GM12892 (cell line): Measurements from ENCODE around the gene STUM.

Experiments used
- DNase-seq: peaks from one replicate; pipeline ENCODE4 v3.0.0; 2011; ENCODE audit not compliant: insufficient read length
- FAIRE-seq: peaks from 2 replicates; lab custom pipeline; 2011; peaks lifted over from hg19 to GRCh38; lab: Jason Lieb, UNC
- POLR2A ChIP-seq: IDR thresholded peaks from 2 replicates; pipeline ENCODE4 v1.6.1; 2011; ENCODE audit warnings: low read depth, low read length, control low read depth
- POLR2AphosphoS5 ChIP-seq: IDR thresholded peaks from 2 replicates; pipeline ENCODE4 v1.6.1; 2011; ENCODE audit warnings: low read depth, low read length, control low read depth
- TAF1 ChIP-seq: IDR thresholded peaks from 2 replicates; pipeline ENCODE4 v1.6.1; 2011; ENCODE audit warnings: low read depth, mild to moderate bottlenecking, control low read depth, low read length, borderline replicate concordance

The STUM gene

DNA sequence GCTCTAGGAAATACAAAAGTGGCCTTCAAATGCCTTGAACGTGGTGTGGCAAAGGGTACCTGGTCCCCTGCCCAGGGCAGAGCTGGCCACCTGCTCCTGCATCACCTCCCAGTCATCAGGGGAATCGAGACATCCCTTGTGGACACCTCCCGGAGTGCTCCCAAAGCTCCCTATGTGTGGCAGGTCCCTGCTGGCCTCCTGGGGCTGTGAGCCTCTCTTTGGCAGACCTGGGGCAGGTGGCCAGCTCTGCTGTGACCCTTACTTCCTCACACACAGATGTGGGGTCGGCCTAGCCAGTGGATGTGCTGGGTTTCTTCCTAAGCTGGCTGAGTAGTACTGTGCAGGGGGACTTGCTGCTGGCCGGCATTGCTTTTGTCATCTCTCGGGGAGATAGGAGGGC, 104.0 kb downstream of the STUM start:
- DNase-seq = no peak
- no peak for FAIRE-seq
- TF ChIP-seq POLR2AphosphoS5 = no peak
- no peak for TF ChIP-seq POLR2A
- TF ChIP-seq TAF1 = no peak

DNA sequence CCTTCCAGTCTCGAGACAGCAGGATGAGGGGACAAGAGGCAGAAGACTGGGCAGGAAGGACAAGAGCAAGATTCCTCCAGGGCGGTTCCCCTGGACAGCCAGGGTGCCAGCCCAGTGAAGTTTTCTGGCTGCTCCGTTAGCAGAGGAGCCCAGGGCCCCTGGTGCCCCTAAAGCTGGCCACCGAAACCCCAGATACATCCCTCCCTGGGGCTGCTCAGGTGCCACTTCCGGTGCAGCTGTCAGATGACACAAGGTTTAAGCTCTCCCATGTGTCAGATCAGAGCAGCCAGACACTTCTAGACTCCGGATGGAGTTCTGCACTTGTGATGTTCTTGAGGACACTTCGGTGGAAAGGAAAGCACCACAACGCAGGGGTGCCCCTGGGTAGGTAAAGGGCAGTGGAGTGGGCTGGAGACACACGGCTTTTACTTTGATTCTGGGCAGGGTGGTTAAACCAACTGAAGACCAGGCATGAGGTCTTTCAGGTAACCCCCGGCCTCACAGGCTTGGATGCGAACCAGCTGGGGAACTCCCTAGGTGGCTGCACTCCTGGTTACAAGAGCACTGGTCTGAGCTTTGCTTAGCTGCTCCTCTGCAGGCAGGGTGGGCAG, 104.9 kb downstream of the STUM start:
- no peak for DNase-seq
- FAIRE-seq = peak; percentile 91
- no peak for TF ChIP-seq POLR2AphosphoS5
- 0 out of 2 replicates have a peak, but pooled peaks have one; percentile 21 for TF ChIP-seq POLR2A

DNA sequence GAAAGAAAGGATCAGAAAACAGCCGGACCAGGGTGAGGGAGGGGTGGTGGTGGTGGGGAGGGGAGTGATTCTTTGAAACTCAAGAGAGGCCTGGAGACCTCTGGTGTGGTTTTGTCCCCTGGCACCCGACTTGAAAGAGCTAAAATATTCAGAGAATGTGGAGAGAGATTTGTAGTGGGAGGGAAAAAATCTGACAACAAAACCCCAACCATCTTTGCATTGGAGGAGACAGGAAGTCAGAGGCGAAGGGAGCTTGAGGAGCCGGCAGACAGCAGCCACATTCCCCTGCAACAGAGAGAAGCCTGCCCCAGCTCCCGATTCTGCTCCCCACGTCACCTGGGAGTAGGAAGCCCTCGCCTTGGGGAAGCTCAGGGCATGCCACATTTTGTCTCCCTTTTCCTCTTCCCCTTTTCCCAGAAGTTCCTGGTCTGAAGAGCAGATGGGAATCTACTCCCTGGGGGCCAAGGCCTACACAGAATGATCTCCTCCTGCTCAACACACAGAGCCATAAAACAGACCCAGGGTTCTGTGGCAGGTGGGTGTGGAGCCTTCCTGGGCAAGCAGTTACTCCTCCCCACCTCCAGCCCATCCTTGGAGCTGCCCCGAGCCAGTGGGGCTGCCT, 105.6 kb downstream of the STUM start:
- FAIRE-seq = peak; percentile 40
- DNase-seq = no peak
- TF ChIP-seq TAF1 (no peak), POLR2AphosphoS5 (no peak), POLR2A (no peak)

DNA sequence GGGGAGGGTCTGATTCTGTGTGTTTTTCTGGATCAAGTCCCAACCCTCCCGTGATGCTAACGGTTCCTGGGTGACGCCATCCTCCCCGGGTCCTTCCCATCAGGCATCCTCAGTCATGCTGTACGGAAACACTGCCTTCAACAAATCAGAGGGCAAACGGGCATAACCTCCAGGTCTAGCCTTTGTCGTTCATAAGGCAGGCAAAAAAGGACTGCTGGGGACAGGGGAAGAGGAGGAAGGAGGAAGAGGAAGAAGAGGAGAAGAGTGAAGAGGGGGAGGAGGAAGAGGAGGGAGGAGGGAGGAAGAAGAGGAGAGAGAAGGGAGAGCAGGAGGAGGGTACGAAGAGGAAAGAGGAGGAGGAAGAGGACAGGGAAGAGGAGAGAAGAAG, 106.1 kb downstream of the STUM start:
- DNase-seq = no peak
- TF ChIP-seq POLR2AphosphoS5 (no peak), POLR2A (no peak), TAF1 (no peak)
- no peak for FAIRE-seq

DNA sequence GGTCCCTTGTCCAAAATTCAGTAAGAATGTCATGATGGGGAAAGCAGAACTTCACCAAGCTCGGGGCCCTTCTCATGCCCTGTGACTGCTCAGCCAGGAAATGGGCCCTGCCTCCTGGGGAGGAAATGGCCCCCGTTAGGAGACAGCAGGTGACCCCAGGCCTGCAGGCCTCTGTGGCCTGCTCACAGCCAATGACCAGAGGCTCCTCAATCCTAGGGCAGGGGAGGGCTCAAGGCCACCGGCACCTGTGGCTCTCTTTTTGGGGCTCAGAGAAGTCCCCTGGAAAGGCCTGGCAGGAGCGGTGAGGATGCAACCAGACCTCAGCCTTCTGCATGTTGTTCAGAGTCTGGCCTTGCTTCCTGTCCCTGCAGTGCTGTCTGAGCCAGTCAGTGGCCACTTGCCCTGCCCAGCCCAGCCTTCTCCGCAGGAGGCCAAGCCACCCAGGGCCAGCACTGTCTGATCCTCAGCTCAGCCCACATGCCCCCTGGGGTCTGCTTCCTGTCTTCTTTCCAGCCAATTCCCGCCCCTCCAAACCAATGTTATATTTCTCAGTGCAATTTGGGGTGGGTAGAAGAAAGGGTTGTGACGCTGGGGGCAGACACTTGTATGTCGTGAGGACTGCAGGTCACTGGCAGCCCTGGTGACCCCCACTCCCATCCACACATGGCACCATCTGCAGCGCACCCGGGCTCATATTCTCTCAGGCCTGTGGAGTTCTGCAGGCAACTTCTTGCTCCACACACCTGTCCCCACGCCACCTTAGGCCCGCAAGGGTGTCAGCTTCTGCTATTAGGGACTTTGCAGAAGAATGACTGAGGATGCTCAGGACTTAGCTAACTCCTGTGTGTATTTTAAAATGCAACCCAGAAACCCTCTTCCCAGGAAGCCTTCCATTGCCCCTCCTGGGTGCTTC, 106.9 kb downstream of the STUM start:
- no peak for TF ChIP-seq POLR2A
- DNase-seq (no peak), FAIRE-seq (peak; percentile 62)

DNA sequence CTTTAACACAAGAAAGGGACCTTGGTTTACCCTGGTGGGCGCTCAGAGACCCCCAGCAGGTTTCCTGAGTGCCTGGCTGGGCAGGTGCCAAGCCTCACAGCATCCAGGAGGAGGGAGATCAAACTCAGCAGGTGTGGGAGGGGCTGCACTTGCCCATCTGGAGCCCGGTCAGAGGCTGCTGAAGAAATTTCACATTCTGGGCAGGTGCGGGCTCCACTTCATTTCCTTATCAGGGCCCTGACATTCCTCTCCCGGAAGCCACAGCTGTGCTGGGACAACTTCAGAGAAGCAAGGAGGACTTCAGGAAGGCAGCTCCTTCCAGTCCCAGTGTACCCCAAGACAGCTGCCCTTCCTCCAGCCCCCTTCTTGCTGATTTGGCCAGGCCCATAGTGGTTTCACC, 107.6 kb downstream of the STUM start:
- FAIRE-seq = no peak
- no peak for TF ChIP-seq POLR2A
- TF ChIP-seq TAF1 = no peak
- no peak for TF ChIP-seq POLR2AphosphoS5
- no peak for DNase-seq

DNA sequence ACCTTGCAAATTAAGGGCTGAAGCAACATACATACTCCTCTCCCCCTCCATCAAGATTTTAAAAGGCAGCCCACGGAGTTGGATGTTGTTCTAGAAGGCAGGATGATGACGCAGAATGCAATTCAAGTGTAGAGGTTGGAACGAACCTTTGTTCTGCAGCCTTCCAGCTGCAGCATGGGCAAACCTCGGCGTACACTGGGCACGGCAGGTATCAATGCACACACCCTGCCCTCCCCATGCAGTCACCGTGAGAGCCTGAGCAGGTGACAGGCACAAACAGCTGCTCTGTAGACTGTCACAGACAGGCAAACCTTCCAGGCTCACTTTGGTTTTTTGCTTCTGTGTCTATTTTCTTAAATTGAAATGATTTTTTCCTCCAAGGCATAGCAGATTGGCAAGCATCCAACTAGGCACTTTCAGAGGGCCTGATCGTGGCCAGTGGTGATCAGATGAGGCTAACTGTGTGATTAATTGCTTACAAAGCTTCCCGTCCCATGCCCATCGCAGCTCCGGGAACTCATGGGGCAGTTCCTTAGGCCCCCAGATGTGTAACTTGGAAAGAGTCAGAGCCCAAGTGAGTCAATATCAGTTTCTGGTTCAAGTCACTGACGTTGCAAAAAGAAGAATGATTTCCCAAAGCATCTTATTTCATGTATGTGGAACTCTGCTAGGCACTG, 108.2 kb downstream of the STUM start:
- FAIRE-seq (no peak), DNase-seq (no peak)
- TF ChIP-seq POLR2AphosphoS5 (no peak), POLR2A (no peak), TAF1 (no peak)

DNA sequence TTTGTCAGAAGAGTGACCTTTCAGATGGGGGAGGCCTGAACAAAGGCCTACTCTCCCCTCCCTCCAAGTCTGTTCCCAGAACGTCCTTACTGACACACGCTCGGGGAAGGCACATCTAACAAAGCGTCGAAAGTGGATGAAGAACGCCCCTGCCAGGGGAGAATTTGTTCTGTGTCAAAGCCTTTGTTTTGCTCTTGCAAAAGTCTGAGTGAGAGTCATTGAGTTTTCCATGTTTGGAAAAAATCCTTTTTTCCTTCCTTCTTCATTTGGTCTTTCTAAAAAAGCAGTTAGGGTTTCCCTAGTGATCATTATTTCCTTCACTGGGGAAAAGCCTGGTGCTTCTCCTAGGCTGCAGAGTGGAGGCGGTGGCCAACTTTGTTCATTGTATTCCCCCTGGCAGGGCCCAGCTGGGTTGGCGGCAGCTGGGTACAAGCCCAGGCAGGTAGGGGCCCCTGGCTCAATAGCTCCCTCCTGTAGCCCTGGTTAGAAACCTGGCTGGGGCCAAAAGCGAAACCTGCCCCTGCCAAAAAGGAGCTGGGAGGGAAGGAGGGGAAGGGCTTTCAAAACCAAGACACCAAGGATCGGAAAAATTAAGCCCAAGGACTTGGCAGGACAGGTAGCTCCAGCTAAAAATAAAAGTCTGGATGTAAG, 109.5 kb downstream of the STUM start:
- FAIRE-seq = no peak
- no peak for TF ChIP-seq POLR2A
- TF ChIP-seq POLR2AphosphoS5 = no peak
- no peak for TF ChIP-seq TAF1
- DNase-seq = no peak

DNA sequence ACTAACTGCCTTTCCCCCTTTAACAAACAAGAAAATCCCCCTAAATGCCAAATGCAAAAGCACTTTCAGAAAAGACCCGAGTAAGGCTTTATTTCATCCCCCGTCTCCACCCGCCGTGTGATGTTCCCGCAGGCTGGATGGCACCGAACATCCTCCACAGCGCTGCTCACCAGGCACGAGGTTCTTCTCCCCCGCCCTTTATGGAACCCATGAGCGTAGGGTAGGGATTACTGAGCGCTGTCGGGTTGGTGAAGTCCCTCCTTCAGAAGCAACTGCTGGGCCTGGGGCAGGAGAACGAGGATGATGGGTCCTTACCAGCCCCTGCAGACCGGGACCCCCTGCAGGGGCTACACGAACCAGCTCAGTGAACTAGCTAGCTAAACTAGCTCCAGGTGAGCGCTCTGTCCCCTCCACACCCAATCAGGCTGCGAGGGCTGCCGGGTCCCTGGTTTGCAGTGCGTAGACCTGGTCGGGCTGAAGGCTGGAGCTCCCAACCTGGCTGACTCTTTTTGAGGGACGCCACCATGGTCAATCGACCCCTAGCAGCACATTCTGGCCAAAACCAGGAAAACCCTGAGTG, 110.1 kb downstream of the STUM start:
- TF ChIP-seq POLR2A = no peak
- no peak for TF ChIP-seq TAF1
- no peak for TF ChIP-seq POLR2AphosphoS5
- FAIRE-seq (no peak), DNase-seq (no peak)
